ENCODE data around the gene OR6J1.
"Not testable (repeated sequence)": the region's sequence is repeated elsewhere in the genome, so short reads cannot be mapped to it uniquely, and the experiment has no call there.

OR6J1 gene

GRCh38 chr14:22589096-22589839 is 54.9 kb downstream of the OR6J1 start, which contains the start of gene DAD1:
DAD1 (minus strand) TSS chr14:22589224; CDS start chr14:22589157, 67 bp downstream.
- DNase-seq (ENCODE audit: low read depth) = peak; percentile 99
- H3K4me3 ChIP-seq (ENCODE audit: low read length) = peak within 1 kb of the TSS; percentile 95
- TF ChIP-seq, protein P1, sequence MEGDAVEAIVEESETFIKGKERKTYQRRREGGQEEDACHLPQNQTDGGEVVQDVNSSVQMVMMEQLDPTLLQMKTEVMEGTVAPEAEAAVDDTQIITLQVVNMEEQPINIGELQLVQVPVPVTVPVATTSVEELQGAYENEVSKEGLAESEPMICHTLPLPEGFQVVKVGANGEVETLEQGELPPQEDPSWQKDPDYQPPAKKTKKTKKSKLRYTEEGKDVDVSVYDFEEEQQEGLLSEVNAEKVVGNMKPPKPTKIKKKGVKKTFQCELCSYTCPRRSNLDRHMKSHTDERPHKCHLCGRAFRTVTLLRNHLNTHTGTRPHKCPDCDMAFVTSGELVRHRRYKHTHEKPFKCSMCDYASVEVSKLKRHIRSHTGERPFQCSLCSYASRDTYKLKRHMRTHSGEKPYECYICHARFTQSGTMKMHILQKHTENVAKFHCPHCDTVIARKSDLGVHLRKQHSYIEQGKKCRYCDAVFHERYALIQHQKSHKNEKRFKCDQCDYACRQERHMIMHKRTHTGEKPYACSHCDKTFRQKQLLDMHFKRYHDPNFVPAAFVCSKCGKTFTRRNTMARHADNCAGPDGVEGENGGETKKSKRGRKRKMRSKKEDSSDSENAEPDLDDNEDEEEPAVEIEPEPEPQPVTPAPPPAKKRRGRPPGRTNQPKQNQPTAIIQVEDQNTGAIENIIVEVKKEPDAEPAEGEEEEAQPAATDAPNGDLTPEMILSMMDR (conservative IDR thresholded peaks at IDR 0.05; ENCODE audit: low read depth, low read length) = no peak

GRCh38 chr14:22588526-22589095 is 55.5 kb downstream of the OR6J1 start:
- peak overlapping the region; percentile 95 for H3K4me3 ChIP-seq (ENCODE audit: low read length)
- no peak for DNase-seq (ENCODE audit: low read depth)
- TF ChIP-seq, protein P1 (conservative IDR thresholded peaks at IDR 0.05; ENCODE audit: low read depth, low read length) = no peak

DNA sequence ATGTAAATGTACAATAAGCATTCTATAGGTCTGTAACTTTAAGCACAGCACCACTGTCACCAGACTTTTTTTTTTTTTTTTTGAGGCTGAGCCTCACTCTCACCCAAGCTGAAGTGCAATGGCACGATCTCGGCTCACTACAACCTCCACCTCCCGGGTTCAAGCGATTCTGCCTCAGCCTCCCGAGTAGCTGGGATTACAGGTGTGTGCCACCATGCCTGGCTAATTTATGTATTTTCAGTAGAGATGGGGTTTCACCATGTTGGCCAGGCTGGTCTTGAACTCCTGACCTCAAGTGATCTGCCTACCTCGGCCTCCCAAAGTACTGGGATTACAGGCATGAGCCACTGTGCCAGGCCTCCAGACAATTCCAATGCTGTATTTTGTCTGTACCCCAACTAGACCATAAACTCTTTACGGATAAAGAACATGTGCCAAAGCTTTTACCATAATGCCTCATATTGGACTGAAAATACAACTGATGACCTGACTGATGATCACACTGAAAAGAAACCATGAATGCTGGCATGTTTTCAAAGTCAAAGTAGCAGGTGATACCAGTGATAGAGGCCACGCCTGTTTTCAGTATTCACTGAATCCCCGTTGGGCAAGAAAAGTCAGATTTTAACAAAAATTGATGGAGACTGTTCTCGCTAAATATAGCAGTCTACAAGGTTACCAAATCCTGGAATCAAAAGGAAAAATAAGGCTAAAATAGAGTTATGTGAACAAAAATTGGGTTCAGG is 56.3 kb downstream of the OR6J1 start:
- peak overlapping the region; percentile 95 for H3K4me3 ChIP-seq (ENCODE audit: low read length)
- not testable (repeated sequence) for DNase-seq (ENCODE audit: low read depth)

DNA sequence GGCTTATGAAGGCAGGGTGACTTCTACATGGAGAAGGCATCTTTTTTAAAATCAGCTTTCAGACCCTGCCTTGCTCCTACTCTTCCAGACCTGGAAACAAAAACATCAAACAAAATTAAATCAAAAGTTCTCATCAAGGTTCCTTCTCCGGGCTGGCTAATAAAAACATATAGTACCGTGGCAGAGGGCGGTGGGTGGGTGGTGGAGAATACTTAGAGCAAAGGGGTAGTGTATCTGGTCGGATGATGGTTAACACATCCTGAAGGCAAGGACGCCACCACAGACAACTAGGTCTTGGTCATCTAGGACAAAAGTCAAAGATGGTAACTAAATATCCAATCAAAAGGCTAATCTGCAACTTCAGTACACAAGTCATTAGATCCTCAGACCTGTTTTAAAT is 56.9 kb downstream of the OR6J1 start:
- TF ChIP-seq, protein P1 (conservative IDR thresholded peaks at IDR 0.05; ENCODE audit: low read depth, low read length) = no peak
- no peak overlapping the region for H3K4me3 ChIP-seq (ENCODE audit: low read length)
- DNase-seq (ENCODE audit: low read depth) = no peak

- H3K4me3 ChIP-seq (ENCODE audit: low read length) = no peak overlapping the region
- TF ChIP-seq, protein P1 (conservative IDR thresholded peaks at IDR 0.05; ENCODE audit: low read depth, low read length) = no peak
- DNase-seq (ENCODE audit: low read depth) = no peak
Measured at GRCh38 chr14:22583994-22584393, 60.2 kb downstream of the OR6J1 start.
